Muscle layer of colon (tissue), 2 donors: ENCODE measurements around the gene LPAR3.

Source experiments
- H3K27ac ChIP-seq: one replicate; pipeline ENCODE4 v1.7.0; 2013; ENCODE audit warnings: low read depth, mild to moderate bottlenecking, low read length, moderate library complexity
- H3K27me3 ChIP-seq, 2 donors: one replicate each; pipeline ENCODE4 v1.7.0; 2013; ENCODE audit warnings: low read length in 2 of 2, mild to moderate bottlenecking in 2 of 2; ENCODE audit not compliant: insufficient read depth in 2 of 2, control insufficient read depth in 1 of 2
- H3K36me3 ChIP-seq: one replicate; pipeline ENCODE4 v1.7.0; 2013; ENCODE audit warnings: mild to moderate bottlenecking, low read length; ENCODE audit not compliant: insufficient read depth
- H3K4me1 ChIP-seq: one replicate; pipeline ENCODE4 v1.7.0; 2013; ENCODE audit warnings: mild to moderate bottlenecking, low read length; ENCODE audit not compliant: insufficient read depth
- H3K4me3 ChIP-seq, 2 donors: one replicate each; pipeline ENCODE4 v1.7.0; 2013; ENCODE audit warnings: low read length in 2 of 2, low read depth in 1 of 2, mild to moderate bottlenecking in 1 of 2, moderate library complexity in 1 of 2
- H3K9ac ChIP-seq: one replicate; pipeline ENCODE4 v1.7.0; 2013; ENCODE audit warnings: low read length
- H3K9me3 ChIP-seq: one replicate; pipeline ENCODE4 v1.7.0; 2013; ENCODE audit warnings: mild to moderate bottlenecking, low read length
- donor health status: abdominal sarcoma.
- donor health status: Adenocarcinoma of cecum.

The LPAR3 gene

GRCh38 chr1:84809023-84809422 lies 84.0 kb downstream of the LPAR3 start:
- no peak overlapping the region for H3K4me3 ChIP-seq
- no peaks in the 10 kb centered on the region for H3K9me3 ChIP-seq
- no peaks in the 10 kb centered on the region for H3K27me3 ChIP-seq
- no peak overlapping the region for H3K27ac ChIP-seq
- no peaks in the 10 kb centered on the region for H3K4me1 ChIP-seq
- no peak overlapping the region for H3K9ac ChIP-seq
- no peaks in the 10 kb centered on the region for H3K36me3 ChIP-seq

- Histone ChIP-seq H3K27ac (no peak overlapping the region), H3K9ac (no peak overlapping the region), H3K4me3 (no peak overlapping the region), H3K9me3 (no peaks in the 10 kb centered on the region), H3K27me3 (no peaks in the 10 kb centered on the region), H3K4me1 (no peaks in the 10 kb centered on the region), H3K36me3 (no peaks in the 10 kb centered on the region)
Observed at GRCh38 chr1:84803604-84804003, 89.4 kb downstream of the LPAR3 start.

GRCh38 chr1:84802567-84803232 lies 90.3 kb downstream of the LPAR3 start:
- Histone ChIP-seq H3K36me3 (no peaks in the 10 kb centered on the region), H3K4me3 (no peak overlapping the region), H3K27me3 (no peaks in the 10 kb centered on the region), H3K27ac (no peak overlapping the region), H3K9me3 (no peaks in the 10 kb centered on the region), H3K4me1 (no peaks in the 10 kb centered on the region), H3K9ac (no peak overlapping the region)

- H3K9me3 ChIP-seq = no peaks in the 10 kb centered on the region
- H3K27me3 ChIP-seq = no peaks in the 10 kb centered on the region
- H3K9ac ChIP-seq = no peak overlapping the region
- H3K27ac ChIP-seq = no peak overlapping the region
- H3K4me3 ChIP-seq = no peak overlapping the region
- no peaks in the 10 kb centered on the region for H3K36me3 ChIP-seq
- H3K4me1 ChIP-seq = no peaks in the 10 kb centered on the region
Observed at GRCh38 chr1:84800090-84801073, 92.6 kb downstream of the LPAR3 start.

GRCh38 chr1:84797603-84798002 lies 95.4 kb downstream of the LPAR3 start:
- H3K9me3 ChIP-seq = no peaks in the 10 kb centered on the region
- H3K36me3 ChIP-seq = no peaks in the 10 kb centered on the region
- no peak overlapping the region for H3K9ac ChIP-seq
- H3K27me3 ChIP-seq = no peaks in the 10 kb centered on the region
- no peak overlapping the region for H3K27ac ChIP-seq
- no peak overlapping the region for H3K4me3 ChIP-seq
- H3K4me1 ChIP-seq = no peaks in the 10 kb centered on the region

GRCh38 chr1:84795966-84796600 lies 96.9 kb downstream of the LPAR3 start:
- Histone ChIP-seq H3K4me3 (no peak overlapping the region), H3K9ac (no peak overlapping the region), H3K27me3 (no peaks in the 10 kb centered on the region), H3K27ac (no peak overlapping the region), H3K36me3 (no peaks in the 10 kb centered on the region), H3K4me1 (no peaks in the 10 kb centered on the region), H3K9me3 (no peaks in the 10 kb centered on the region)

GRCh38 chr1:84795213-84795612 lies 97.8 kb downstream of the LPAR3 start:
- Histone ChIP-seq H3K36me3 (no peaks in the 10 kb centered on the region), H3K9ac (no peak overlapping the region), H3K4me1 (no peaks in the 10 kb centered on the region), H3K9me3 (no peaks in the 10 kb centered on the region), H3K4me3 (no peak overlapping the region), H3K27ac (no peak overlapping the region), H3K27me3 (no peaks in the 10 kb centered on the region)

GRCh38 chr1:84792421-84792820 lies 100.6 kb downstream of the LPAR3 start:
- Histone ChIP-seq H3K4me1 (no peaks in the 10 kb centered on the region), H3K36me3 (no peaks in the 10 kb centered on the region), H3K9me3 (no peaks in the 10 kb centered on the region), H3K27me3 (no peaks in the 10 kb centered on the region), H3K9ac (no peak overlapping the region), H3K27ac (no peak overlapping the region), H3K4me3 (no peak overlapping the region)

- no peak overlapping the region for H3K9ac ChIP-seq
- no peaks in the 10 kb centered on the region for H3K36me3 ChIP-seq
- no peak overlapping the region for H3K27ac ChIP-seq
- peaks cover 16% of the 10 kb centered on the region for H3K4me1 ChIP-seq
- no peaks in the 10 kb centered on the region for H3K27me3 ChIP-seq
- H3K4me3 ChIP-seq = no peak overlapping the region
- no peaks in the 10 kb centered on the region for H3K9me3 ChIP-seq
Observed at GRCh38 chr1:84789014-84789413, 104.0 kb downstream of the LPAR3 start.

- H3K27me3 ChIP-seq = no peaks in the 10 kb centered on the region
- peaks cover 16% of the 10 kb centered on the region for H3K4me1 ChIP-seq
- H3K27ac ChIP-seq = peak overlapping the region; percentile 17
- H3K9me3 ChIP-seq = no peaks in the 10 kb centered on the region
- H3K9ac ChIP-seq = no peak overlapping the region
- no peaks in the 10 kb centered on the region for H3K36me3 ChIP-seq
- no peak overlapping the region for H3K4me3 ChIP-seq
Observed at GRCh38 chr1:84785271-84786036, 107.6 kb downstream of the LPAR3 start.

GRCh38 chr1:84782881-84783280 lies 110.1 kb downstream of the LPAR3 start:
- H3K9ac ChIP-seq = no peak overlapping the region
- H3K4me3 ChIP-seq = no peak overlapping the region
- H3K27me3 ChIP-seq = no peaks in the 10 kb centered on the region
- H3K36me3 ChIP-seq = no peaks in the 10 kb centered on the region
- H3K9me3 ChIP-seq = no peaks in the 10 kb centered on the region
- peaks cover 22% of the 10 kb centered on the region for H3K4me1 ChIP-seq
- H3K27ac ChIP-seq = no peak overlapping the region
